GM21529 (cell line): ENCODE data around the gene RASIP1.

Experiments
- ATAC-seq: cut with Tn5 transposase; IDR thresholded peaks from one replicate; pipeline ENCODE4 v1.9.1; 2021; ENCODE audit not compliant: unreplicated experiment

RASIP1 gene

DNA sequence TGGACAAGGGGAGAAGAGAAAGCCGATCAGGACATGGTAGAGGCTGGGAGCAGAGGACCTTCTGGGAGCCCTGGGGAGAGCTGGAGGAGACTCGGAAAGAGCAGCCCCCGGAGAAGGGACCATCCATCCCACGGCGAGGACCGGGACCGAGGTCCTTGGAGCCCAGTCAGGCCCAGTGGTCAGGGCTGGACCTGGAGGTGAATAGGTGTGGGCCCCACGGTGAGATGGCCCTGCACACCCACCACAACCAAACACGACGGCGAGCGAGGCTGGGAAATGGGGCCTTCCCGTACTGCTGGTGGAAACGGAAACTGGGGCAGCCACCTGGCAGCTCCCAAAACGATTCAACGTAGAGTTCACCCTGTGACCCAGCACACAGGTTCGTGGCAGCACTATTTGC, 63.9 kb downstream of the RASIP1 start:
- ATAC-seq, result no peak

DNA sequence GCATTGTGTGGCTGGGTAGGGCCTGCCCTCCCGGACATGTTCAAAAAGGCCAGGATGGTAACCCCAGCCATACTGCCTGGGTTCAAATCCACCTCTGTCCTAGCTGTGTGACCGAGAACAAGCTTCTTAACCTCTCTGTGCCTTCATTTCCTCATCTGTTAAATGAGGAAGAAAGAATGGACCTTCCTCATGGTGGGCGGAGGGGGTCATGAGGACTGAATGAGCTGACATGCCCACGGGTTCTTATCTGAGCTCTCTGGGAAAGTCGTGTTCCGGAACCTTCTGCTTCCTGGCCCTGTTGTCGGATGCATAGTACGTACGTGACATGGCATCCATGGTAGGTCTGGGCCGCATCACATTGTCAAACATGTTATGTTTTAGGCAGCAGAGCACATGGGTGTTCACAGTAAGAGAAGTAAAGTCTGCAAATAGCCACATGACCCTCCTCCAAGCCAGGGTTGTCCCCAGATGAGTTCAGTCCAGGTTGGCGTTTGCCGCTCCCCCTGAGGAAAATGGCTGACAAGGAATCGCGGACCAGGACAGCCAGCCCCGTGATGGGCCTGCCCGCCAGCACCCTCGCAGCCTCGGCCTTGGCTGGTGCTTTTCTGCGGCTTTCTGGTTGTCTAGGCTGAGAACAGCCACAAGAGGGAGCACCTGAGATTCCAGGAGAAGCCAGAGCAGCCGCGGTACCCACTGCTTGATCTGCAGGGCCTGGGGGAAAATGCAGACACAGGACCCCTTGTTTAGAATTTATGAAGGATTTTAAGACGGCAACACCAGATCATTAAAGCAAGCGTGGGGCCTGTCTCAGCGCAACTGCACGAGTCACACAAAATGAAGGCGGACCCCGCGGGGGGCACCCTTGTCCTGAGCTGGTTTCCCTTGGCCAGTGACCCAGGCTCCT, 65.2 kb downstream of the RASIP1 start:
- ATAC-seq, result no peak

DNA sequence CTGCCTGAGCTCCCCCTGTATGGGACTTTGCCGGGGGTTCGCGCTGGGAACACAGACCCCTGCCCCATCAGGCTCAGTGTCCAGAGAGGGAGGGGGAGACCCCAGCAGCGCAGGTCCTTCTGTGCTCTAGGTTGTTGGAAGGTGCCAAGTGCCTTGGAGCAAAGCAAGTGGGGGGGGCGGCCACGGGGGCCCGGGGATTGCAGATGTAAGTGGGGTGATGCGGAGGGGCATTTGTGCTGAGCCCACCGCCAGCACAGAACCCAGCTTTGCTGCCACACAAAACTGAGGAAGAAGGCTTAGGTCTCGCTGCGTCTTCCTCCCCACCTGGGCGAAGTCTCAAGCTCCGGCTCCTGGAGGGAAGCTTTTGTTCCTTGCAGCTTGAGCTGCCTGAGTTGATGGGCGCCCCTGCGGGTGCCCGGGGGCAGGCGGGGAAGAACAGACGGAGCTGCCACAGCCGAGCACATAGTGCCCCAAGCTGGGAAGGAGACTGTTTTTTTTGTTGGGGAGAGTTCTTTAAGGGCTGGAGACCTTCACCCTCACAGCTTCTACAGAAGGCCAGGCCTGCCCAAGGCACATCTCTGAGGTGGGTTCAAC, 66.1 kb downstream of the RASIP1 start:
- no peak for ATAC-seq

DNA sequence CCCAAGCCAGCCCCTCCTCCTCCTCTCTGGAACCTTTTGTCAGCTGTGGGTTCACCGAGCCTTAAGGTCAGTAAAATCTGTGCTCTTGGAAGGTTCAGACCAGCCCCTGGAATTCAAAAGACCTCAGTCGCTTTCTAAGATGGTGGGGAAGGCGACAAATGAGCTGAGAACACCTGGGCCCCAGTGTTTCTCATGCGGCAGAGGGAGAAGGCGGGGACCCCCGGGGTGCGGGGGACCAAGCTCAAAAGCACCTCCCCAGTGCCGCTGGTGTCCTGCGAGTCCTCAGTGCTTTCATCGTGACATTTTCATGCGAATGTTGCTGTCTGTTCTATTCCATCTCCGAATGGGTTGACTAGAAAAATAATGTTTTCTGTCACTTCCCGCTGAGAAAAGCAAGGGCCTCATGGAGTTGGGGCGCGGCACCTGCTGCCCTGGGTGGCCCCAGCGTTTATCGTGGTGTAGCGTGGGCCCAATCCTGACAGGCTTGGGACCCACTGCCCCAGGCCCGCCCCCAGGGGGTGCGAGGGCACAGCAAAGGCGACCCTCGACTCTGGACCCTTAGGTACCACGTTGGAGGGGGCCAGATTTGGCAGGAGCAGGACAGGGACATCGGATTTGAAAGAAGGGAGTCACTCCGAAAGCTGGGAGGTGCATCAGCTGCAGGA, 66.8 kb downstream of the RASIP1 start:
- ATAC-seq, result no peak

DNA sequence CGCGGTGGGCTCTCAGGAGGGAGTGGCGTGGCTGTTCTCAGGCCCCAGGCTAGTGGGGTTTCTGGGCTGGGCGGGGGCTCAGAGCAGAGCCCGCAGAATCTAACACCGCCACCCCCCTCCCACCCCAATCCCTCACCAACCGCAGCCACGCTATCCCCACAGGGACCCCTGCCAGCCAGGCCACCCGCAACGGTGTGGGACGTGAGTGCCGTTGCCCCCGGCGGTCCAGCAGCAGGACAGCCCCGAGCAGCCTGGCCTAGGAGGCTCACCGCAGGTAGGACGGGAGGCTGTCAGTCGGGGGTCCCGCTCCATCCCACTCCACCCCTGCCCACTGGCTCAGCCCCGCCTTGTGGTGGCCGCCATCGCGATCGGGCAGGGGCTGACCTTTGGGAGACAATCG, 67.4 kb downstream of the RASIP1 start, which contains the start of gene NTN5:
Gene NTN5, minus strand, starts transcription at position 24 of the 400 bp plus-strand sequence. CDS start 2,031 bp downstream, outside the sequence.
- ATAC-seq, result no peak

DNA sequence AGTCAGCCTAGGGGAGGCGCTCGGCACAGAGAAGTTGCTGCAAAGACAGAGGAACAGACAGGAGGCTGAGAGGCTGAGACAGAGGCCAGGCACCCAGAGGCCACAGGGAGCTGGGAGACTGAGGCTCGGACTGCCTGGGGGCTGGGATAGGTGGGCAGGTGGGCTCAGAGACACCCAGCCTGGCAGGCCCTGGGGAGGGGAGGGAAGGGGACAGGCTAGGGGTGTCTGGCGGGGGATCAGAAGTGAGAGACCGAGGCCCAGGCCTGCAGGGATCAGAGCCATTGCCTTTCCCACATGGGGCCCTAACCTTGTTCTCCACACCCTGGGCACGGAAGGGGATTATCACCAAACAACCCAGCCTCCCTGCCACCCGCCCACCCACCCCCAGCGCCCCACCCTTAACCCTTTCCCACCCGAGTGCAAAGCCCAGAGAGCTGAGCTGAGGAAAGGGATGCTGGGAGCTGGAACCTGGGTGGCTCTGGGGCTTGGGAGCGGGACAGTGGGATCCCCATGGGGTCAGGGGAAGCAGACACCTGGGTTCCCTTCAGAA, 68.9 kb downstream of the RASIP1 start:
- no peak for ATAC-seq

DNA sequence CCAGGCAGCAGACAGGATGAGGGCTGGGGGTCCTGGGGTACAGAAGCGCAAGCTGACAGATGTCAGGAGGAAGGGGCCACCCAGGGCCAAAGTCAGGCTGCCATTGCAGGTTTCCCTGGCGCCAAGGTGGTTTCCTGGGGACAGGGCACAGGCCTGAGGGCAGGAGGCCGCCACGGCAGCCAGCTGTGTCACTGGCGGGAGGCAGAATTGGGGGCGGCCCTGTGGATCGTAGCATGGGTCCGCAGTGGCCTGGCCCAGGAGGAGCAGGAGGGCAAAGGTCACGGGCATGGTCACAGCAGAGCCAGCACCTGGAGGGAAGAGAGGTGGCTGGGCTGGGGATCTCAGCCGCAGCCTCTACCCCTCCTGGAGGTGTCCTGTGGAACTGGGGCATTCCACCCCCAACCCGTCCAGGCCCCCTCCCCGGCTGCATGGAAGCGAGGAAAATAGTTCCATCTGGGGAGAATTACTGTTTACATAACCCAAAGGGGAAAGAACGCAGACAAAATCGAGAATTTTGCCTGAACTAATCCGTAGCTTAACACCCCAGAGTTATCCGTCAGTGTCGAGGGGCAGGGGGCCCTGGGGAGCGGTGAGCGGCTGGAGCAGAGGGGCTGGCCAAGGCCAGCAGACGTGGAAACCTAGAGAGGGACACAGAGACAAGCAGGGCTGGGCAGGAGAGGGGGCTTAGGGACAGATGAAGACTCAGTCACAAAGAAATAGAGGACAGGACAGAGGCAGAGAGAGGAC, 69.5 kb downstream of the RASIP1 start:
- ATAC-seq, result no peak
